HUDEP-2 (cell line): ENCODE results near the gene RCVRN.
"Not testable (repeated sequence)": the region's sequence is repeated elsewhere in the genome, so short reads cannot be mapped to it uniquely, and the experiment has no call there.

Experiments used
- DNase-seq, 76 experiments: peaks; one replicate each; lab custom pipeline; 2025; ENCODE audit not compliant: unreplicated experiment in 76 of 76; lab: John Stamatoyannopoulos, UW

RCVRN gene

GRCh38 chr17:9922012-9922848 is 17.2 kb upstream of the RCVRN start:
- DNase-seq, result no peak

- DNase-seq, result not testable (repeated sequence)
Measured at GRCh38 chr17:9921216-9921615, 16.1 kb upstream of the RCVRN start.

- no peak for DNase-seq
Measured at GRCh38 chr17:9918804-9919352, 13.8 kb upstream of the RCVRN start.

- no peak for DNase-seq
Measured at GRCh38 chr17:9918352-9918751, 13.3 kb upstream of the RCVRN start.

GRCh38 chr17:9917801-9918200 is 12.7 kb upstream of the RCVRN start:
- no peak for DNase-seq

GRCh38 chr17:9917131-9917530 is 12.1 kb upstream of the RCVRN start:
- no peak for DNase-seq

- no peak for DNase-seq
Measured at GRCh38 chr17:9916108-9916507, 11.0 kb upstream of the RCVRN start.

GRCh38 chr17:9913476-9913875 is 8.4 kb upstream of the RCVRN start:
- DNase-seq, result no peak

GRCh38 chr17:9912121-9913099 is 7.3 kb upstream of the RCVRN start:
- DNase-seq, result no peak

- no peak for DNase-seq
Measured at GRCh38 chr17:9911089-9911488, 6.0 kb upstream of the RCVRN start.

- no peak for DNase-seq
Measured at GRCh38 chr17:9908649-9909042, 3.6 kb upstream of the RCVRN start.

GRCh38 chr17:9907883-9908648 is 3.0 kb upstream of the RCVRN start:
- no peak for DNase-seq

GRCh38 chr17:9907131-9907530 is 2.1 kb upstream of the RCVRN start:
- no peak for DNase-seq

GRCh38 chr17:9906616-9907015 is 1.5 kb upstream of the RCVRN start:
- no peak for DNase-seq

- peak in 15 of 76 experiments; percentile 0 to 35 (median 13) for DNase-seq
Measured at GRCh38 chr17:9905902-9906301, 831 bp upstream of the RCVRN start.

- DNase-seq, result no peak
Measured at GRCh38 chr17:9904277-9905077, 594 bp downstream of the RCVRN start.

GRCh38 chr17:9902120-9902519 is 3.0 kb downstream of the RCVRN start:
- no peak for DNase-seq

GRCh38 chr17:9900784-9901183 is 4.3 kb downstream of the RCVRN start:
- DNase-seq, result no peak

- DNase-seq, result no peak
Measured at GRCh38 chr17:9900044-9900594, 5.0 kb downstream of the RCVRN start.
